C4-2B (cell line): ENCODE measurements around the gene RETN.

Experiments used
- CTCF ChIP-seq: fragments of 450-650 bp; conservative IDR thresholded peaks from 2 replicates; pipeline ENCODE4 v1.5.1; 2017; ENCODE audit warnings: mild to moderate bottlenecking
- ZFX ChIP-seq: fragments of 450-650 bp; IDR thresholded peaks from 2 replicates; pipeline ENCODE4 v1.6.1; 2017

- TF ChIP-seq CTCF: no peak
- no peak for TF ChIP-seq ZFX
Measured at GRCh38 chr19:7641290-7642276, 27.3 kb upstream of the RETN start.
